A673 (cell line): ENCODE data around the gene S100A10. TPM values are rescaled to one million over a fixed set of nuclear protein-coding genes. Genes with fewer than 3 reads are reported as not detected.

Source experiments
- BruUV-seq: library from RNA; stranded (reverse); fragments of 400-500 nt; replicated peaks from 2 replicates; lab custom pipeline; 2021; lab: Mats Ljungman, UMichigan
- CTCF ChIA-PET: fragments of 300-600 bp; sonication (Branson Sonifier 250); formaldehyde crosslinking; loops from one replicate; lab custom pipeline; 2022; ENCODE audit warnings: antibody characterized with exemption; lab: Charles Lee
- POLR2A ChIA-PET: fragments of 300-600 bp; sonication (Branson Sonifier 250); formaldehyde crosslinking; loops from one replicate; lab custom pipeline; 2022; ENCODE audit warnings: antibody characterized with exemption; ENCODE audit not compliant: low non-redundant PET; lab: Charles Lee
- DNase-seq: peaks from one replicate; pipeline ENCODE4 v3.0.0-alpha.2; 2015; ENCODE audit warnings: low spot score
- H3K27ac ChIP-seq: fragments of 200-600 bp; sonication (generic); 2 replicates; pipeline ENCODE4 v1.5.1; 2016; ENCODE audit warnings: mixed run types, low read depth, mild to moderate bottlenecking, mixed read lengths, antibody characterized with exemption, low read length; ENCODE audit not compliant: poor library complexity, severe bottlenecking
- H3K27me3 ChIP-seq: fragments of 200-600 bp; sonication (generic); replicated peaks from 2 replicates; pipeline ENCODE4 v1.6.1; 2017; ENCODE audit warnings: mixed run types, low read depth, mild to moderate bottlenecking, mixed read lengths, antibody characterized with exemption, low read length; ENCODE audit not compliant: insufficient read depth, poor library complexity
- H3K36me3 ChIP-seq: fragments of 200-600 bp; sonication (generic); 2 replicates; pipeline ENCODE4 v1.6.1; 2016; ENCODE audit warnings: mixed run types, mild to moderate bottlenecking, mixed read lengths, antibody characterized with exemption, low read length; ENCODE audit not compliant: insufficient read depth, poor library complexity, severe bottlenecking
- H3K4me1 ChIP-seq: fragments of 200-600 bp; sonication (generic); 2 replicates; pipeline ENCODE4 v1.6.1; 2017; ENCODE audit warnings: mixed run types, mild to moderate bottlenecking, mixed read lengths, antibody characterized with exemption, low read length; ENCODE audit not compliant: insufficient read depth, poor library complexity, severe bottlenecking
- H3K4me3 ChIP-seq: fragments of 200-600 bp; sonication (generic); 2 replicates; pipeline ENCODE4 v1.5.1; 2016; ENCODE audit warnings: low read depth, mixed run types, mild to moderate bottlenecking, mixed read lengths, low read length; ENCODE audit not compliant: poor library complexity, severe bottlenecking
- H3K9me3 ChIP-seq: fragments of 200-600 bp; sonication (generic); 2 replicates; pipeline ENCODE4 v1.6.1; 2016; ENCODE audit warnings: mixed run types, low read depth, mild to moderate bottlenecking, mixed read lengths, antibody characterized with exemption, low read length; ENCODE audit not compliant: poor library complexity, severe bottlenecking
- EZH2 ChIP-seq: fragments of 200-600 bp; sonication (generic); IDR thresholded peaks from 2 replicates; pipeline ENCODE4 v1.6.1; 2017; ENCODE audit warnings: borderline replicate concordance, low read depth, mild to moderate bottlenecking, mixed read lengths, antibody characterized with exemption, low read length; ENCODE audit not compliant: poor library complexity, severe bottlenecking
- intact Hi-C: fragments of 100-400 bp; cut with micrococcal nuclease; formaldehyde crosslinking; loops from one replicate; pipeline ENCODE4 v1.10.0; 2022; ENCODE audit not compliant: unreplicated experiment
- total RNA-seq: library from RNA; stranded (reverse); gene quantifications from 2 replicates; pipeline ENCODE4 v1.2.3, GENCODE V29; 2021
- TF ChIP-seq, protein P1 (sequence below): fragments of 300-800, 200-600 bp; sonication (generic); conservative IDR thresholded peaks from 2 replicates; pipeline ENCODE4 v1.5.1; 2017; ENCODE audit warnings: low read depth, mild to moderate bottlenecking, antibody characterized with exemption, low read length, moderate library complexity, mixed read lengths

Gene S100A10
- total RNA-seq, 1 experiment from 2014 or later: 42.4 TPM

DNA sequence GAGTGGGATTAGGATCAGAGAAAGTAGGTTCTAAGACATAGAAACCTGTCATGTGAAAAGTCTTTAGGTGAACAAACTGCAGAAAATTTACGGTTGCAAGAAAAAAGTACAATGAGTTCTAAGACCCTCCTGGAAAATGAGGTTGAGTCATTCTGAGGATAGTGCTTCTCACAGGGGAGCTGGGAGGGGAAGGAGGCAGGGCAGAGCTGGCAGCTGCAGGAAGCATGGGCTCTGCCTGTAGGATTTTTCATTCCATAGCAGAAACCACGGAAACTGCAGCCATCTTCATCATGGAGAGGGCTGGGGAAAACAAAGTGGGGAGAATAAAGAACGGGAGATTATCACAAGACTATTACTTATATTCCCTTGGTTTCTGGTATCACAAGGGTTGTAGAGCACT is 58.5 kb downstream of the S100A10 start:
- Histone ChIP-seq H3K4me3 (no peak overlapping the region), H3K9me3 (no peaks in the 10 kb centered on the region), H3K36me3 (no peaks in the 10 kb centered on the region), H3K27ac (no peak overlapping the region), H3K4me1 (no peaks in the 10 kb centered on the region), H3K27me3 (no peaks in the 10 kb centered on the region)
- intact Hi-C loops: no loop called here
- ChIA-PET CTCF (interaction anchor here (0.7 to 1.8 kb wide), 2 partner anchors 67 to 99 kb away, joined by 3 to 9 read pairs; no protein-coding TSS in a partner anchor), POLR2A (no interaction called here)
- no TSS peak for BruUV-seq
- no peak for DNase-seq
- TF ChIP-seq EZH2: no peak
- TF ChIP-seq, protein P1, sequence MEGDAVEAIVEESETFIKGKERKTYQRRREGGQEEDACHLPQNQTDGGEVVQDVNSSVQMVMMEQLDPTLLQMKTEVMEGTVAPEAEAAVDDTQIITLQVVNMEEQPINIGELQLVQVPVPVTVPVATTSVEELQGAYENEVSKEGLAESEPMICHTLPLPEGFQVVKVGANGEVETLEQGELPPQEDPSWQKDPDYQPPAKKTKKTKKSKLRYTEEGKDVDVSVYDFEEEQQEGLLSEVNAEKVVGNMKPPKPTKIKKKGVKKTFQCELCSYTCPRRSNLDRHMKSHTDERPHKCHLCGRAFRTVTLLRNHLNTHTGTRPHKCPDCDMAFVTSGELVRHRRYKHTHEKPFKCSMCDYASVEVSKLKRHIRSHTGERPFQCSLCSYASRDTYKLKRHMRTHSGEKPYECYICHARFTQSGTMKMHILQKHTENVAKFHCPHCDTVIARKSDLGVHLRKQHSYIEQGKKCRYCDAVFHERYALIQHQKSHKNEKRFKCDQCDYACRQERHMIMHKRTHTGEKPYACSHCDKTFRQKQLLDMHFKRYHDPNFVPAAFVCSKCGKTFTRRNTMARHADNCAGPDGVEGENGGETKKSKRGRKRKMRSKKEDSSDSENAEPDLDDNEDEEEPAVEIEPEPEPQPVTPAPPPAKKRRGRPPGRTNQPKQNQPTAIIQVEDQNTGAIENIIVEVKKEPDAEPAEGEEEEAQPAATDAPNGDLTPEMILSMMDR: no peak

DNA sequence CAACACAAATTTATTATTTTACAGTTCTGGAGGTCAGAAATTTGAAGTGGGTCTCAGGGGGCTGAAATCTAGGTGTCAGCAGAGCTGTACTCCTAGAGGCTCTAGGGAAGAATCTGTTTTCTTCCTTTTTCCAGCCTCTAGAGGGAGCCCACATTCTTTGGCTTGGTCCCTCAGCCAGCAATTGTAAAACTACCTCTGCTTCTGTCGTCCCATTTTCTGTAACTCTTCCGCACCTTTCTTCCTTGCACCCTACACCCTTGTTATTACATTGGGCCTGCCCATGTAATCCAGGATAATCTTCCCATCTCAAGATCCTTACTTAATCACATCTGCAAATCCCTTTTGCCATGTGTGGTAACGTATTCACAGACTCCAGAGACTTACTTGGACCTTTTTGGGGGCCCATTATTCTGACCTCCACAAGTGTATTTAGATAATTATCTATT is 59.6 kb downstream of the S100A10 start:
- H3K9me3 ChIP-seq: no peaks in the 10 kb centered on the region
- POLR2A ChIA-PET: no interaction called here
- DNase-seq: peak; percentile 75
- H3K4me1 ChIP-seq: no peaks in the 10 kb centered on the region
- H3K27ac ChIP-seq: no peak overlapping the region
- H3K27me3 ChIP-seq: no peaks in the 10 kb centered on the region
- CTCF ChIA-PET: interaction anchor here (0.7 to 2.1 kb wide), 5 partner anchors 25 to 70 kb away, joined by 3 to 13 read pairs (median 3); partner anchors contain the start of gene THEM4
- TF ChIP-seq EZH2: no peak
- TF ChIP-seq, protein P1: peak; percentile 82
- H3K4me3 ChIP-seq: no peak overlapping the region
- BruUV-seq: no TSS peak
- H3K36me3 ChIP-seq: no peaks in the 10 kb centered on the region
- intact Hi-C loops: loop anchor here (1.0 kb wide), 1 partner anchor 67 kb away; no protein-coding TSS in a partner anchor

Other genes starting within 250 kb of the S100A10 start
- 132 and 143 TPM in 2 replicates for gene MRPL9, start 230.4 kb downstream of the S100A10 start, total RNA-seq
- 2.1 and 3.2 TPM in 2 replicates for gene TDRKH, start 203.4 kb downstream of the S100A10 start, total RNA-seq
- gene LINGO4, start 188.4 kb downstream of the S100A10 start, total RNA-seq: not detected in 2 replicates
- not detected in 2 replicates for gene RORC, start 162.1 kb downstream of the S100A10 start, total RNA-seq
- not detected in 2 replicates for gene C2CD4D, start 154.0 kb downstream of the S100A10 start, total RNA-seq
- not detected in 2 replicates for gene THEM5, start 140.1 kb downstream of the S100A10 start, total RNA-seq
- gene THEM4, start 84.3 kb downstream of the S100A10 start, total RNA-seq: 1.2 and 3.0 TPM in 2 replicates
- 140 and 151 TPM in 2 replicates for gene S100A11, start 43.1 kb upstream of the S100A10 start, total RNA-seq
- gene TCHHL1, start 95.2 kb upstream of the S100A10 start, total RNA-seq: not detected in 2 replicates
- 0.24 and 0.28 TPM in 2 replicates for gene TCHH, start 121.6 kb upstream of the S100A10 start, total RNA-seq
- not detected in 2 replicates for gene RPTN, start 165.4 kb upstream of the S100A10 start, total RNA-seq
- gene HRNR, start 230.3 kb upstream of the S100A10 start, total RNA-seq: not detected in 2 replicates